Activated naive CD4-positive, alpha-beta T cell treated with anti-CD3 and anti-CD28 coated beads, Interleukin-2, amount 10 ng/mL, durations not matched to agents 7 days and 5 days (primary cell): ENCODE data around the gene PALLD.
"Not testable (repeated sequence)": the region's sequence is repeated elsewhere in the genome, so short reads cannot be mapped to it uniquely, and the experiment has no call there.

Source experiments
- CTCF ChIA-PET: fragments of 350-600 bp; sonication (Branson Sonifier 250); formaldehyde crosslinking; loops from one replicate; lab custom pipeline; 2021; ENCODE audit warnings: antibody characterized with exemption; lab: Charles Lee
- DNase-seq: peaks from one replicate; pipeline ENCODE4 v3.0.0-alpha.2; 2020
- H3K27ac Mint-ChIP-seq: one replicate; pipeline ENCODE4 v1.8.0; 2021; ENCODE audit warnings: mild to moderate bottlenecking, moderate library complexity, mixed read lengths
- H3K27me3 Mint-ChIP-seq: one replicate; pipeline ENCODE4 v1.8.0; 2021; ENCODE audit warnings: mild to moderate bottlenecking, mixed read lengths
- H3K36me3 Mint-ChIP-seq: one replicate; pipeline ENCODE4 v1.8.0; 2021; ENCODE audit warnings: mixed read lengths
- H3K4me1 Mint-ChIP-seq: one replicate; pipeline ENCODE4 v1.8.0; 2021; ENCODE audit warnings: mixed read lengths
- H3K4me3 Mint-ChIP-seq: one replicate; pipeline ENCODE4 v1.8.0; 2021; ENCODE audit warnings: mild to moderate bottlenecking, moderate library complexity, mixed read lengths
- H3K9me3 Mint-ChIP-seq: one replicate; pipeline ENCODE4 v1.8.0; 2021; ENCODE audit warnings: mixed read lengths

PALLD gene

GRCh38 chr4:168506014-168506413 is 9.2 kb downstream of the PALLD start:
- H3K4me3 Mint-ChIP-seq = no peak overlapping the region
- no peak overlapping the region for H3K27ac Mint-ChIP-seq
- H3K27me3 Mint-ChIP-seq = peaks cover 3% of the 10 kb centered on the region
- CTCF ChIA-PET = no interaction called here
- H3K9me3 Mint-ChIP-seq = no peaks in the 10 kb centered on the region
- DNase-seq = no peak
- H3K36me3 Mint-ChIP-seq = no peaks in the 10 kb centered on the region
- H3K4me1 Mint-ChIP-seq = peaks cover 39% of the 10 kb centered on the region

GRCh38 chr4:168507178-168507815 is 10.4 kb downstream of the PALLD start:
- Mint-ChIP-seq H3K27me3 (peaks cover 3% of the 10 kb centered on the region), H3K9me3 (no peaks in the 10 kb centered on the region), H3K36me3 (no peaks in the 10 kb centered on the region), H3K27ac (no peak overlapping the region), H3K4me3 (no peak overlapping the region), H3K4me1 (peaks cover 51% of the 10 kb centered on the region)
- no peak for DNase-seq
- CTCF ChIA-PET = no interaction called here

GRCh38 chr4:168508683-168509082 is 11.8 kb downstream of the PALLD start:
- Mint-ChIP-seq H3K4me1 (peaks cover 47% of the 10 kb centered on the region), H3K27ac (no peak overlapping the region), H3K9me3 (no peaks in the 10 kb centered on the region), H3K36me3 (no peaks in the 10 kb centered on the region), H3K4me3 (no peak overlapping the region), H3K27me3 (no peaks in the 10 kb centered on the region)
- CTCF ChIA-PET = no interaction called here
- DNase-seq = no peak

- H3K4me3 Mint-ChIP-seq = no peak overlapping the region
- CTCF ChIA-PET = interaction anchor here (1.0 kb wide), 2 partner anchors 8 to 29 kb away, joined by 3 to 4 read pairs; partner anchors contain the start of gene DDX60L
Observed at GRCh38 chr4:168509786-168510185, 12.9 kb downstream of the PALLD start.

GRCh38 chr4:168511780-168512489 is 15.1 kb downstream of the PALLD start:
- H3K27ac Mint-ChIP-seq = peak overlapping the region; percentile 79
- CTCF ChIA-PET = interaction anchor here (1.0 to 1.3 kb wide), 3 partner anchors 25 to 31 kb away, joined by 3 to 5 read pairs (median 4); partner anchors contain the start of gene DDX60L
- no peaks in the 10 kb centered on the region for H3K9me3 Mint-ChIP-seq

More at GRCh38 chr4:168509786-168510185, 12.9 kb downstream of the PALLD start:
- no peaks in the 10 kb centered on the region for H3K9me3 Mint-ChIP-seq
- peaks cover 41% of the 10 kb centered on the region for H3K4me1 Mint-ChIP-seq
- no peaks in the 10 kb centered on the region for H3K36me3 Mint-ChIP-seq
- peak overlapping the region; percentile 5 for H3K27ac Mint-ChIP-seq
- DNase-seq = peak; percentile 49
- H3K27me3 Mint-ChIP-seq = no peaks in the 10 kb centered on the region

GRCh38 chr4:168513826-168514225 is 17.0 kb downstream of the PALLD start:
- H3K36me3 Mint-ChIP-seq, H3K4me3 Mint-ChIP-seq, H3K27ac Mint-ChIP-seq, H3K9me3 Mint-ChIP-seq, DNase-seq: not testable (repeated sequence)
- Mint-ChIP-seq H3K4me1 (peaks cover 41% of the 10 kb centered on the region), H3K27me3 (peaks cover 13% of the 10 kb centered on the region)
- CTCF ChIA-PET = interaction anchor here (0.6 to 2.7 kb wide), 10 partner anchors 11 to 407 kb away, joined by 3 to 23 read pairs (median 3); no protein-coding TSS in a partner anchor

More at GRCh38 chr4:168511780-168512489, 15.1 kb downstream of the PALLD start:
- Mint-ChIP-seq H3K27me3 (peaks cover 8% of the 10 kb centered on the region), H3K4me1 (peaks cover 41% of the 10 kb centered on the region), H3K36me3 (no peaks in the 10 kb centered on the region), H3K4me3 (no peak overlapping the region)
- peak; percentile 84 for DNase-seq

- DNase-seq = no peak
- Mint-ChIP-seq H3K4me1 (peaks cover 40% of the 10 kb centered on the region), H3K9me3 (no peaks in the 10 kb centered on the region), H3K36me3 (no peaks in the 10 kb centered on the region), H3K27ac (no peak overlapping the region), H3K27me3 (peaks cover 13% of the 10 kb centered on the region), H3K4me3 (no peak overlapping the region)
- CTCF ChIA-PET = interaction anchor here (0.6 to 2.7 kb wide), 12 partner anchors 11 to 407 kb away, joined by 3 to 23 read pairs (median 3); no protein-coding TSS in a partner anchor
Observed at GRCh38 chr4:168514249-168514852, 17.5 kb downstream of the PALLD start.

- Mint-ChIP-seq H3K9me3 (no peaks in the 10 kb centered on the region), H3K4me3 (no peak overlapping the region), H3K36me3 (no peaks in the 10 kb centered on the region), H3K27me3 (peaks cover 13% of the 10 kb centered on the region), H3K4me1 (peaks cover 29% of the 10 kb centered on the region), H3K27ac (no peak overlapping the region)
- no peak for DNase-seq
- CTCF ChIA-PET = interaction anchor here (0.6 to 2.7 kb wide), 9 partner anchors 11 to 406 kb away, joined by 3 to 23 read pairs (median 3); partner anchors contain the start of gene DDX60L
Observed at GRCh38 chr4:168515222-168516011, 18.6 kb downstream of the PALLD start.

GRCh38 chr4:168516841-168517240 is 20.0 kb downstream of the PALLD start:
- Mint-ChIP-seq H3K4me3 (no peak overlapping the region), H3K27ac (no peak overlapping the region), H3K9me3 (no peaks in the 10 kb centered on the region), H3K4me1 (peaks cover 15% of the 10 kb centered on the region), H3K36me3 (no peaks in the 10 kb centered on the region), H3K27me3 (peaks cover 13% of the 10 kb centered on the region)
- DNase-seq = no peak
- CTCF ChIA-PET = interaction anchor here (1.4 kb wide), 1 partner anchor 11 kb away, joined by 3 read pairs; no protein-coding TSS in a partner anchor

- Mint-ChIP-seq H3K4me3 (no peak overlapping the region), H3K27ac (no peak overlapping the region), H3K9me3 (no peaks in the 10 kb centered on the region), H3K4me1 (no peaks in the 10 kb centered on the region), H3K27me3 (peaks cover 13% of the 10 kb centered on the region), H3K36me3 (no peaks in the 10 kb centered on the region)
- no peak for DNase-seq
- CTCF ChIA-PET = no interaction called here
Observed at GRCh38 chr4:168519576-168519975, 22.7 kb downstream of the PALLD start.

GRCh38 chr4:168521721-168522120 is 24.9 kb downstream of the PALLD start:
- no peak overlapping the region for H3K4me3 Mint-ChIP-seq
- H3K4me1 Mint-ChIP-seq = no peaks in the 10 kb centered on the region
- no peaks in the 10 kb centered on the region for H3K9me3 Mint-ChIP-seq
- H3K36me3 Mint-ChIP-seq = no peaks in the 10 kb centered on the region
- H3K27ac Mint-ChIP-seq = no peak overlapping the region
- no peak for DNase-seq
- CTCF ChIA-PET = no interaction called here
- H3K27me3 Mint-ChIP-seq = peaks cover 14% of the 10 kb centered on the region

GRCh38 chr4:168522356-168522755 is 25.5 kb downstream of the PALLD start:
- H3K4me1 Mint-ChIP-seq = no peaks in the 10 kb centered on the region
- CTCF ChIA-PET = no interaction called here
- no peaks in the 10 kb centered on the region for H3K36me3 Mint-ChIP-seq
- no peak overlapping the region for H3K27ac Mint-ChIP-seq
- no peak overlapping the region for H3K4me3 Mint-ChIP-seq
- no peak for DNase-seq
- H3K27me3 Mint-ChIP-seq = peaks cover 18% of the 10 kb centered on the region
- H3K9me3 Mint-ChIP-seq = no peaks in the 10 kb centered on the region

GRCh38 chr4:168522829-168523489 is 26.1 kb downstream of the PALLD start:
- H3K27me3 Mint-ChIP-seq = peaks cover 19% of the 10 kb centered on the region
- DNase-seq = no peak
- H3K36me3 Mint-ChIP-seq = no peaks in the 10 kb centered on the region
- H3K4me1 Mint-ChIP-seq = no peaks in the 10 kb centered on the region
- H3K9me3 Mint-ChIP-seq = no peaks in the 10 kb centered on the region
- CTCF ChIA-PET = no interaction called here
- H3K27ac Mint-ChIP-seq = no peak overlapping the region
- H3K4me3 Mint-ChIP-seq = no peak overlapping the region
